Brain microvascular endothelial cell (primary cell): ENCODE data around the gene MAP3K3.

Experiments used
- DNase-seq: peaks from one replicate; pipeline ENCODE4 v3.0.0-alpha.2; 2020
- H3K27ac ChIP-seq: fragments of 250-450 bp; sonication (Bioruptor Pico); 2 replicates; pipeline ENCODE4 v1.5.1; 2020; ENCODE audit warnings: mild to moderate bottlenecking, moderate library complexity
- H3K27me3 ChIP-seq: fragments of 250-450 bp; sonication (Bioruptor Pico); replicated peaks from 2 replicates; pipeline ENCODE4 v1.5.1; 2020; ENCODE audit warnings: mild to moderate bottlenecking
- H3K36me3 ChIP-seq: fragments of 250-450 bp; sonication (Bioruptor Pico); replicated peaks from 2 replicates; pipeline ENCODE4 v1.5.1; 2020; ENCODE audit warnings: mild to moderate bottlenecking
- H3K4me3 ChIP-seq: 2 replicates; pipeline ENCODE4 v1.5.1; 2011; ENCODE audit warnings: low read depth, mild to moderate bottlenecking, control low read depth, low read length, moderate library complexity
- in situ Hi-C: cut with HindIII; loops from 2 replicates; pipeline ENCODE4 v1.10.0; 2017; ENCODE audit warnings: low sequenced_read_pairs, low pct_ligation_motif_present
- TF ChIP-seq, protein P1 (sequence below): IDR thresholded peaks from 2 replicates; pipeline ENCODE4 v1.5.1; 2011; ENCODE audit warnings: low read depth, mild to moderate bottlenecking, moderate library complexity, low read length, control low read depth, inconsistent platforms; ENCODE audit errors: missing control alignments

MAP3K3 gene

DNA sequence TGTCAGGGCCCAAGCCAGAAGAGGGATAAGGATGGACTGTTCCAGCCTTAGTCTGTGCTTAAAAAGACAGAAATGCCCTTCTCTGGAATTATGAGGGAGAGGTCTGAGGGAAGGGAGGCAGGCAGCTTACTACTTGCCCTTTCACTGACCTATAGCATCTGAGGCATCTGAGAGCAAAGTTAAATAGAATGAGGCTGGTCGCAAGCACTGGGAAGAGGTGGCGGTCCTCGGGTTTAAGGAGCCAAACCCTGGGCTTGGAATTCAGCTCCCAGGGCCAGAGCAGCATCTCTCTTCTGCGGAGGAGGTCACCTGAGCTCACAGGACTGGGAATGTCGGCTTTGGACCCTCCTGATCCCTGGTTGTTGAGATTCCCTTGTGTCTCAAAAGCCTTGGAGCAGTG, 80.8 kb downstream of the MAP3K3 start:
- TF ChIP-seq, protein P1, sequence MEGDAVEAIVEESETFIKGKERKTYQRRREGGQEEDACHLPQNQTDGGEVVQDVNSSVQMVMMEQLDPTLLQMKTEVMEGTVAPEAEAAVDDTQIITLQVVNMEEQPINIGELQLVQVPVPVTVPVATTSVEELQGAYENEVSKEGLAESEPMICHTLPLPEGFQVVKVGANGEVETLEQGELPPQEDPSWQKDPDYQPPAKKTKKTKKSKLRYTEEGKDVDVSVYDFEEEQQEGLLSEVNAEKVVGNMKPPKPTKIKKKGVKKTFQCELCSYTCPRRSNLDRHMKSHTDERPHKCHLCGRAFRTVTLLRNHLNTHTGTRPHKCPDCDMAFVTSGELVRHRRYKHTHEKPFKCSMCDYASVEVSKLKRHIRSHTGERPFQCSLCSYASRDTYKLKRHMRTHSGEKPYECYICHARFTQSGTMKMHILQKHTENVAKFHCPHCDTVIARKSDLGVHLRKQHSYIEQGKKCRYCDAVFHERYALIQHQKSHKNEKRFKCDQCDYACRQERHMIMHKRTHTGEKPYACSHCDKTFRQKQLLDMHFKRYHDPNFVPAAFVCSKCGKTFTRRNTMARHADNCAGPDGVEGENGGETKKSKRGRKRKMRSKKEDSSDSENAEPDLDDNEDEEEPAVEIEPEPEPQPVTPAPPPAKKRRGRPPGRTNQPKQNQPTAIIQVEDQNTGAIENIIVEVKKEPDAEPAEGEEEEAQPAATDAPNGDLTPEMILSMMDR, result no peak
- Histone ChIP-seq H3K36me3 (peaks cover 13% of the 10 kb centered on the region), H3K27ac (no peak overlapping the region), H3K27me3 (no peaks in the 10 kb centered on the region), H3K4me3 (no peak overlapping the region)
- in situ Hi-C loops, result no loop called here
- no peak for DNase-seq

DNA sequence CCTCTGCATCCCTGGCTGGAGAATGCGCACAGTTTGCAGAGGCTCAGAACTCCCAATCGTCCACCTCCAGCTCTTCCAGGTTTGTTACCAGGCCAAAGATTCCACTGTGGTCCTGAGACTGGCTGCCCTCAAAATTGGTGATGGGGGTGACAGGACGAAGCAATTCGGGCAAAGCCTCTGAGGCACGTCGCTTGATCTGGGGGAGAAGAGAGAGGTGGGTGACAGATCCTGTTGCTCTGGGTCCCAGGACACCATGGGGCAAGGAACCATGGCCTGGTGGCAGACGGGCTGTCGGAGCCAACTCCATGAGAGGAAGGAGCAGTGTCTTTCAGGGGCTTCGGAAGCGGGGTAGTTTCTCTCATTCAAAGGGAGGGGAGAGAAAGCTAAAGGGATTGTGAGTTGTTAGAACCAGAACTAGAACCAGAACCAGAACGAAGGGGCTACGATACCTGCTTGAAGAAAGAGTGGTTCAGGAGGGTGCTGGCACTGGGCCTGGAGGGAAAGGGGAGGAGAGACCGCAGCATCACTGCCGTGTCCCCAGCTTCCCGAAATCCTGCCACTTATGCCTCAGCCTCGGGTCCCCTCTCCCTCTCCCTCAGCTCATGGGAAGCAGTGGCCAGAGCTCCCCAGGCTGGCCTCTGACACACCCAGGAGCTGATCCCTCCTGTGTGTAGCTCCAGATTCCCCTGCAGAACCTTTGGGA, 81.5 kb downstream of the MAP3K3 start:
- TF ChIP-seq, protein P1, result no peak
- Histone ChIP-seq H3K36me3 (peaks cover 15% of the 10 kb centered on the region), H3K27me3 (no peaks in the 10 kb centered on the region), H3K27ac (no peak overlapping the region), H3K4me3 (no peak overlapping the region)
- DNase-seq, result no peak
- in situ Hi-C loops, result no loop called here

DNA sequence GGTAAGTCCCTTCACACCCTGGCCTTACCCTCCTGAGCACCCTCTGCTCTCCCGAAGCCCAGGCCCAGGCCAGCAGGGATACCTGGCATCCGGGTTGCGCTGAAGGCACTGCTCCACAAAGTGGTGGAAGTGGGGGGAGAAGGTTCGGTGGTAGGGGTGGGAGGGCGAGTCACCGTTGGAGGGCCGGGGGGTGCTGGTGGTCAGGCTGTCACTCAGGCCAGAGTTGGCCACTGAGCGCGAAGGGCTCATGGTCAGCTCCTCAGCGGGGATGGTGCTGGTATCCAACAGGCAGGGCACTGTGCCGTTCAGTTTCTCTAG, 82.0 kb downstream of the MAP3K3 start:
- TF ChIP-seq, protein P1, result no peak
- H3K27ac ChIP-seq, result no peak overlapping the region
- DNase-seq, result no peak
- in situ Hi-C loops, result no loop called here
- peaks cover 20% of the 10 kb centered on the region for H3K36me3 ChIP-seq
- no peaks in the 10 kb centered on the region for H3K27me3 ChIP-seq
- H3K4me3 ChIP-seq, result no peak overlapping the region

DNA sequence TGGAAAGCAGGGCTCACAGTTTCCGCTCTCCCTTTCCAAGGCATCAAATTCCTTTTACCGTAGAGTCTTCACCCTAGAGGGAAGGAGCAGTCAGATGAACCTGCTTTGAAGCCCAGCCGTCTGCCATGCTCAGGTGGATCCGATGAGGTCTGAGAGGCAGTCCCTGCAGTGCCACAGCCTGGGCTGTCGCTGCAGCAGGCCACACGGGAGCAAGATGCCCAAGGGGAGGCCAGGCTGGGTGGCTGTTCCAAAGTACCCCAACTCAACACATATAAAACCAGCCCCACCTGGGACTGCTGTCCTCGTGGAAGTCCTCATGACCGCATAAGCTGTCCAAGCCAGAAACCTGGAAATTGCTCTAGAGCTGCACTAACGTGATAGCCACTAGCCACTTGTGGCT, 82.6 kb downstream of the MAP3K3 start:
- DNase-seq, result no peak
- TF ChIP-seq, protein P1, result no peak
- Histone ChIP-seq H3K27me3 (no peaks in the 10 kb centered on the region), H3K27ac (no peak overlapping the region), H3K36me3 (peaks cover 24% of the 10 kb centered on the region), H3K4me3 (no peak overlapping the region)
- in situ Hi-C loops, result no loop called here

DNA sequence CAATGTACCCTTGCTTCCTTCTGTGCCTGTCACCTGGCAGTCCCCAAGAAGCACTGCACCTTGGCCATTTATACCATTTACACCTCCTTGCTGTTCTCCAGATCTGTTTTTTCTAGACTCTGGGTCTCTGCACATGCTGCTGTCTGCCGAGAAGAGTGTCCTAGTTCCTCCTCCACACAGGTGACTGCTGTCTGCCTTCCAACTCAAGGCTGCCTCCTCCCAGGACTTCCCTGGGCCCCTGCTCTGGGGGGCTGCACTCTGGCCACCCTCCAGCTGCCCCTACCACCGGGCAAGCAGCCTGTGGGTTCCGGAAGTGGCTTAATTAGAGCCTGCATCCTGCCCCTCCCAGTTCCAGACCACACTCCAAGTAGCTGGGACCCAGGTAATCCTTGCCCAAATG, 83.4 kb downstream of the MAP3K3 start:
- Histone ChIP-seq H3K36me3 (peaks cover 29% of the 10 kb centered on the region), H3K27ac (no peak overlapping the region), H3K27me3 (no peaks in the 10 kb centered on the region), H3K4me3 (no peak overlapping the region)
- in situ Hi-C loops, result no loop called here
- no peak for DNase-seq
- TF ChIP-seq, protein P1, result no peak
